Activated CD8-positive, alpha-beta memory T cell treated with anti-CD3 and anti-CD28 coated beads for 24 hours (primary cell): ENCODE measurements around the gene STIL.
"Not testable (repeated sequence)": the region's sequence is repeated elsewhere in the genome, so short reads cannot be mapped to it uniquely, and the experiment has no call there.

Experiments used
- DNase-seq: peaks from one replicate; pipeline ENCODE4 v3.0.0-alpha.2; 2020

STIL gene

DNA sequence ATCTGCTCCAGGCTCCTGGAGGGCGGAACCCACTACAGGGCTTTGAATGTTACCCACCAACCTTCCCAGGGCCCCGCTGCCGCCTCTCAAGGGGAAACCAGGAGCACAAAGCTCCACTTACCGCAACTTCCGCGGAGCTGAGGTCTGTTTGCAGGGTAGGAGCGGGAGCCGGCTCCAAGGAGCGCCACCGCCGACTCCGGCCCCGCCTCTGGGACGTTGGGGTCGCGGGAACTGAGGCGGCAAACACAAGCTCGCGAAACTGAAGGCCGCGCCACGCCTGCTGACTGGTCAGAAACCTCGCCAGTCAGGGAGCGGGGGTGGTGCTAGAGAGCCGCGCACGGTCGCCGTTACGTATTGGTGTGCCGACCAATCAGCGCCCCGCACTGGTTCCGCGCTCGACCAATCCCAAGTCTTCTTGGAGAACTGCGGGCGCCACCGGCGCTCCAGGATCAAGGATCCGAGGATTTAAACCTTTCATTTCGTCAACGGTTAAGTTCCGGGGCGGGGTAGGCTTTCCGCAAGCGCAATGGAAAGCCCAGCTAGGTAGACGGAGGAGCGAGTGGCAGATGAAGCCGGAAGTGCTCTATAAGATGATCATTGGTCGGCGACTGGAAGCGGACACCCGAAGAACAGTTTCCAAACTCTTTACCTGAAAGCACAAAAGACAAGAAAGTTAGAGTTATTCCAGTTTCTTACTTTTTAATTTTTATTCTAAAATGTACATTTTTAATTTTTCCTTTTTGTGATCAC, at the start of gene STIL:
Gene STIL, minus strand, starts transcription at position 233 of the 750 bp plus-strand sequence. CDS start 3,828 bp downstream, outside the sequence.
- DNase-seq: peak; percentile 96

DNA sequence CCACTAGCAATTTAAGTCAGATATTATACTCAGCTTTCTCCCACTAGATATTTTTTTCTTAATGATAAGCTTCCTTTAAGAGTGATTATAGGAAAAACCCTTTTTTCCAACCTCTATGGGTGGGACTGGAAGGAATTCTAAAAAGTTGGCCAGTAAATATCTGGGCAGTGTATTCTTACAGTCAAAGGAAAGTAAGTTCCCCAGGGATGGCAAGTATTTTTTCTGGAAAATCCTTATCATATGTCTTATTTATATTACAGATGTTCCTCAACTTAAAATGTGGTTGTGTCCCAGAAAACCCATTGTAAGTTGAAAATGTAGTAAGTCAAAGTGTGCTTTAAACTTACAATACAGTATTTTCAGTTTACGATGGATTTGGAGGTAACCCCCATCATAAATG, 48.9 kb upstream of the STIL start:
- DNase-seq: no peak

DNA sequence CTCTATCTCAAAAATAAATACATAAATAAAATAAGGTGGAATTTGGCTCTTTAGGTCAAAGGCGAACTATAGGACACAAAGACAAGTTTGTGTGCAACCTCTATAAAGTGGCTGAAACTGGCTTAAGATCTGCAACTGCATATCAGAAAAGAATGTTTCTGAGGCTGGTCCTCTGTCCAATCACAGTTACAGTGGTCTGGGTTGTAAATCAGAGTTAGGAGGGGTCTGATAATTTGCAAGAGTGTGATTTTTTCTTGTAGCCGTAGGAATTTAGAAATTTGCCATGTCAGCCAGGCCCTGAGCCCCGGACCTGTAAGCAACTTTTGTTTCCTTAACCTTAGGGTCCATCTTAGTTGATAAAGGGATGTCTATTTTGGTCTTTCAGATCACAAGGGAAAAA, 47.4 kb upstream of the STIL start:
- DNase-seq: no peak

DNA sequence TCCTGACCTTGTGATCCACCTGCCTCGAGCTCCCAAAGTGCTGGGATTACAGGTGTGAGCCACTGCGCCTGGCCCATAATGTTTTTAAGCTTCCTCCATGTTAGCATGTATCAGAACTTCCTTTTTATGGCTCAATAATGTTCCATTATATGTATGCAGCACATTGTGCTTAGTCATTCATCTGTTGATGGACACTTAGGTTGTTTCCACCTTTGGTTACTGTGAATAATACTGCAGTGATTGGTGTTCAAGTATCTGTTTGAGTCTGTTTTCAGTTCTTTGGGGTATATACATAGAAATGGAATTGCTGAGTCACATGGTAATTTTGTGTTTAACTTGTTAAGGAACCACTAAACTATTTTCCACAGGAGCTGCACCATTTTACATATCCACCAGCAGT, 37.4 kb upstream of the STIL start:
- DNase-seq: no peak

DNA sequence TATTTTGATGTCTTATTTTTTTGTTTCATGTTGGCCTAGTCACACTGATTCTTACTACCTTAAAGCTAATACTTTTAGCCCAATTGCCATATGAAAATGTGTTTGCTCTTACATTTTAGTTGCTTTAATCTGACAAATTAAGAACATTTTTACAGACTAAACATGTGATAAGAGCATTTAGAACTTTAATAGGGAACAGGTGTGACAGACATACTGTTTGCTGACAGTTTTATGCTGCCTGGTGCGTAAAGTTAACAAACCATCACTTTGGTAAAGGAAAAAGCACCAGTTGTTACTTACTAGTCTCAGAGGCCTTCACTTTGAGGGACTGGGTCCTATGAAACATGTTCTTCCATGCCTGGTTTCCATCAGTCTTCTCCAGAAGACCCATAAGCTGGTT, 34.3 kb upstream of the STIL start:
- no peak for DNase-seq

- no peak for DNase-seq
Observed at GRCh38 chr1:47347735-47348134, 33.8 kb upstream of the STIL start.

DNA sequence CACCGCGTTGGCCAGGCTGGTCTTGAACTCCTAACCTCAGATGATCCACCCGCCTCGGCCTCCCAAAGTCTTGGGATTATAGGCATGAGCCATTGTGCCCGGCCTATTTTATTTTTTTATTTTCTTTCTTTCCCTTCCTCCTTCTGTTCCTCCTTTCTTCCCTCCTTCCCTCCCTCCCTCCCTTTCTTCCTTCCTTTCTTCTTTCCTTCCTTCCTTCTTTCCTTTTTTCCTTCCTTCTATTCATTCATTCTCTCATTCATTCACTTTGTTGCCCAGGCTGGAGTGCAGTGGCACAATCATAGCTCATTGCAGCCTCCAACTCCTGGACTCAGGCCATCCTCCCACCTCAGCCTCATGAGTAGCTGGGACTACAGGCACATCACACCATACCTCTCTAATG, 33.0 kb upstream of the STIL start:
- not testable (repeated sequence) for DNase-seq

GRCh38 chr1:47340227-47340626, 26.3 kb upstream of the STIL start:
- no peak for DNase-seq

GRCh38 chr1:47338249-47339077, 24.5 kb upstream of the STIL start:
- no peak for DNase-seq

- DNase-seq: no peak
Observed at GRCh38 chr1:47337350-47337749, 23.4 kb upstream of the STIL start.

DNA sequence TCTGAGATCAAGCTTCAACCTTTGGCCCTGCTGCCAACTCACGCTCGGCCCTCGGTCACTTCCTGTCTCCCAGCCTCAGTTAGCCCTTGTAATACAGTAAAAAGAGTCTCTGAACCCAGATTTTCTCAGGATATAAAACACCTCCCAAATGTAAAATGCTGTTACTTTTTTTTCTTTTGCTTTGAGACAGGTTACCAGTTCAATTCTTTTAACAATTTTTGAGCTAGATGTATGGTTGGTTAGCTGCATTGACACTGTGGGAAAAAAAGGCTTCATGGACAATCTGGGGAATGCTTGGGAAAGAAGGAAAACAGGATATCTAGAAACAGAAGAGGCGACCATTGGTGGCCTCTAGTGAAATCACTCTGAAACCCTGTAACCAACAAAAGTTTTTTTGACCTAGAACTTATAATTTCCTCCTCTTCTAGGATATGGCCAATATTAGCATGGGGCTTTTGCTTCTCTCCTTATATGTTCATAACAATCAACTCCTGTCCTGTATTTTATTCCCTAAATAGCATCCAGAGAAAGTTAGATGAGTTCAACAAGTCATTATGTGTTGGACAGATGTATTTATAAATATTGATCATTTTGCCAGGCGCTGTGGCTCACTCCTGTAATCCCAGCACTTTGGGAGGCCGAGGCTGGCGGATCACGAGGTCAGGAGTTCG, 21.0 kb upstream of the STIL start:
- DNase-seq: no peak

DNA sequence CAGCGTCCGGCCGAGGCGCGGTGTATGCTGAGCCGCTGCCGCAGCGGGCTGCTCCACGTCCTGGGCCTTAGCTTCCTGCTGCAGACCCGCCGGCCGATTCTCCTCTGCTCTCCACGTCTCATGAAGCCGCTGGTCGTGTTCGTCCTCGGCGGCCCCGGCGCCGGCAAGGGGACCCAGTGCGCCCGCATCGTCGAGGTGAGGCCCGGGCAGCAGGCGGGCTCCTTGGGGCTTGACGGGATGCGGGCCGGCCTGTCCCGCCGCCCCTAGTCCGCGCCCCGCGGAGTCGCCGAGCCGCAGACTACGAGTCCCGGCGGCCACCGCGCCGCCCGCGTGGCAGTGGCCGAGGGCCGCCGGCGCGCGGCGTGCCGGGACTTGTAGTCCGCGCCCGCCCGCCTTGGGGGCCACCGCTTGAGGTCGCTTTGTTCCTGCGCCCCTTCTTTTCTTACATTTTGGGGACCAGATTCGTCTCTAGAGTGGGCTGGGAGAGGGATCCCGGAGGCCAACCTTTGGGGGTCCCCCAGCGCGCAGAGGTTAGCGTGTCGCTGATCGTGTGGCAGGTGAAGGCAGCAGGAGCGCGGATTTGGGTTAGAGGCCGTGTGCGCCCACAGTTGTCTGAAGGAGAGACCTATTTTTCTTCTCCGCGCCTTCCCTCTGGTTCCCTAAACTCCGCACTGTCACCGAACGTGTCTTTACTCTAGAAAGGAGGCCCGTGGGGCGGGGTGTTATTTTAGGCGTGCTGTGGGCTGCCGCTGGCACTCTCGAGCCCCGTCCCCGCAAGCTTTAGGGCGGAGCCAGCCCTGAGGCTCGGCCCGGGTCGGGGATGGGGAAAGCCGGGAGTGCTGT, 20.2 kb upstream of the STIL start:
- peak; percentile 90 for DNase-seq

GRCh38 chr1:47333578-47333921, 19.6 kb upstream of the STIL start, which contains the start of gene CMPK1:
Gene CMPK1, plus strand, starts transcription at chr1:47333790. Its CDS starts 156 bp downstream, at chr1:47333946.
- peak; percentile 89 for DNase-seq

GRCh38 chr1:47332779-47333577, 19.0 kb upstream of the STIL start:
- DNase-seq: no peak

DNA sequence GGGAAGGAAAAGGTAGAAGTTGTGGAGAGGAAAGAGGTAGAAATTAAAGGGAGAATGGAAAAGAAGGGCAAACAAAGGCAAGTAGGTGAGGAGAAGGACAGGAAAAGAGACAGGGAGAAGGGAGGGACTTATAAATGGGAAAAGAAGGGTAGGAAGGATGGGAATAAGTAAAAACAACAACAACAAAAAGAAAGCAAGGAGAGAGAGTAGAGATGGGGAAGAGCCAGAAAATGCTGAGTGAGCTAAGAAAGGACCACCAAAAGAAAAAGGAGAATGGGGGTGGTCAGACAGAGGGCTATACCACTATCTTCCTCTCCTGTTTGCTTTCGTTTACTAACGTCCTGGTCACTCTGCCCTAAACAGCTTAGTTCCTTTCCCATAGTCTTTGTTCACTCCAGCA, 17.9 kb upstream of the STIL start:
- DNase-seq: no peak

DNA sequence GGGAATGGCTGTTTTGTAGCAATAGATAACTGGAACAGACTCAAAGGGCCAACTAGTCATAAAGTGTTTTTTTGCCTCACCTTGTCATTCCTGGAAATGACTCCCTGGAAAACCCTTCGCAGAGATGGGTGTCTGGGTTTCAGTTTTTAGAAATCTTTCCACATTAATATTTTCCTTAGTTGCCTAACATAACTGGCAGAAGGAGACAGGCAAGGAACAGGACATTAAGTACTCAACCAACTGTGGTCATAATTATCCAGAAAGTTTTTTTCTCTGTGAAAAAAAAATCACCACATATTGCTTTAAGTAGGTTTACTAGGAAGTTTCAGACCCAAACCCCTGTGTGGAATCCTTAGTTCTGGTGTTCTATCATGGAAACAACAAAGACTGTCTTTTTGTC, 16.3 kb upstream of the STIL start:
- DNase-seq: no peak

- no peak for DNase-seq
Observed at GRCh38 chr1:47328992-47329391, 15.0 kb upstream of the STIL start.

GRCh38 chr1:47326271-47326670, 12.3 kb upstream of the STIL start:
- DNase-seq: no peak

DNA sequence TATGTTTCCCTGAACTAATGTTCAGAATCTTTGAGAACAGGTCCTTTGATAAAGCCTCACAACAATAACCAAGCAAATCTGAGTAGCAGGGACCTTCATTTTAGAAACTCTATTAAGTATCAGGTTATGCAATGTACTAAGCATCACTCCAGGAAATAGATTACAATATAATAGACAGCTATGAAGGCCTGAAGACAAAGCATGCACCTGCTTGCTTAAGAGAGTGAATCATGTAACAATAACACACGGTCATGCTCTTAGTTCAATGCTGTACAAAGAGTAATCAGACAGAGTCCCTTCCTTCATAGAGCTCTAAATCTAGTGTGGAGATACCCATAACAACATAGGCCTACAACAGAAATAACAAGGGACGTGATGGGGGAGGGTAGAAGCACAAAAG, 11.6 kb upstream of the STIL start:
- no peak for DNase-seq

- no peak for DNase-seq
Observed at GRCh38 chr1:47324682-47325081, 10.7 kb upstream of the STIL start.

DNA sequence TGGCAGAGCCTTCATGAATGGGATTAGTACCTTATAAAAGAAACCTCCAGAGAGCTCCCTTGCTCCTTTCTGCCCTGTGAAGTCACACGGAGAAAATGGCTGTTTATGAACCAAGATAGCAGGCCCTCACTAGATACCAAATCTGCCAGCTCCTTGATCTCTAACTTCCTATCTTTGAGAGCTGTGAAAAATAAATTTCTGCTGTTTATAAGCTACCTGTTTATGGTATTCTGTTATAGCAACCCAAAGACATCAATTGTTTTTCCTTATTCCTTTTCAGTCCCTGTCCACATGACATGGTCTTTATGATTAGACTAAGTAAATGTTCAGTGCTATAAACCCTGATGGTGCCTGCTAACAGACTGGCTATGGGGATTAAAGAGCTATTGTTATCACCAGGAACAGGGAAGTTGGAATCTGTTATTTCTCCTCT, 9.7 kb upstream of the STIL start:
- DNase-seq: no peak

DNA sequence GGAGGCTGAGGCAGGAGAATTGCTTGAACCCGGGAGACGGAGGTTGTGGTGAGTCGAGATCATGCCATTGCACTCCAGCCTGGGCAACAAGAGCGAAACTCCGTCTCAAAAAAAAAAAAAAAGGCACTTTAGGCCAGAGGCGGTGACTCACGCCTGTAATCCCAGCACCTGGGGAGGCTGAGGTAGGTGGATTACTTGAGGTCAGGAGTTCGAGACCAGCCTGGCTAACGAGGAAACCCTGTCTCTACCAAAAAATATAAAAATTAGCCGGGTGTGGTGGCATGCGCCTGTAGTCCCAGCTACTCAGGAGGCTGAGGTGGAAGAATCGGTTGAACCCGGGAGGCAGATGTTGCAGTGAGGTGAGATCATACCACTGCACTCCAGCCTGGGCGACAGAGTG, 6.0 kb upstream of the STIL start:
- not testable (repeated sequence) for DNase-seq
